ENCODE data around the gene C11orf54. TPM values are rescaled to one million over a fixed set of nuclear protein-coding genes. Genes with fewer than 3 reads are reported as not detected.

The C11orf54 gene
- total and polyA plus RNA-seq, 4 donors = 60.8 to 154 (median 114) TPM

DNA sequence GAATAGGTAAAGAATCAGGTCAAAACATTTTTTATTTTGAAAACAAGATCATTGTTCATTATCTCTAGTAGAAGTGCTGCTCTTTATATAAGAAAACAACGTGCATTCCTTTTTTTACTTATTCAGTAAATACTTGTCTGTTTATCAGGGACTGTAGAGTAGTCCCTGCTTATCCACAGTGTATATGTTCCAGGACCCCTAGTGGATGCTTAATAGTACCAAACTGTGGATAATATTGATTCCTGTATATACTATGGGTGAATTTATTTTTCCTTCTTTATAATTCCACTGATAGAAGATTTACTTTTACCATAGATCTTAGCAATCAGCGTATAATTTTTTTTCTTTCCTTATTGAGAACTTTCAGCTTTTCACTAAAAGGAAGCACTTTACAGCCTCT is 47.4 kb upstream of the C11orf54 start:
- TF ChIP-seq SP1 (IDR thresholded peaks at IDR 0.05) = no peak
- TF ChIP-seq, protein P1, sequence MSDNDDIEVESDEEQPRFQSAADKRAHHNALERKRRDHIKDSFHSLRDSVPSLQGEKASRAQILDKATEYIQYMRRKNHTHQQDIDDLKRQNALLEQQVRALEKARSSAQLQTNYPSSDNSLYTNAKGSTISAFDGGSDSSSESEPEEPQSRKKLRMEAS (IDR thresholded peaks at IDR 0.05) = no peak
- TF ChIP-seq HNF4A (conservative IDR thresholded peaks at IDR 0.05) = no peak
- TF ChIP-seq, protein P2, sequence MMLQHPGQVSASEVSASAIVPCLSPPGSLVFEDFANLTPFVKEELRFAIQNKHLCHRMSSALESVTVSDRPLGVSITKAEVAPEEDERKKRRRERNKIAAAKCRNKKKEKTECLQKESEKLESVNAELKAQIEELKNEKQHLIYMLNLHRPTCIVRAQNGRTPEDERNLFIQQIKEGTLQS (IDR thresholded peaks at IDR 0.05) = no peak
- TF ChIP-seq, protein P3, sequence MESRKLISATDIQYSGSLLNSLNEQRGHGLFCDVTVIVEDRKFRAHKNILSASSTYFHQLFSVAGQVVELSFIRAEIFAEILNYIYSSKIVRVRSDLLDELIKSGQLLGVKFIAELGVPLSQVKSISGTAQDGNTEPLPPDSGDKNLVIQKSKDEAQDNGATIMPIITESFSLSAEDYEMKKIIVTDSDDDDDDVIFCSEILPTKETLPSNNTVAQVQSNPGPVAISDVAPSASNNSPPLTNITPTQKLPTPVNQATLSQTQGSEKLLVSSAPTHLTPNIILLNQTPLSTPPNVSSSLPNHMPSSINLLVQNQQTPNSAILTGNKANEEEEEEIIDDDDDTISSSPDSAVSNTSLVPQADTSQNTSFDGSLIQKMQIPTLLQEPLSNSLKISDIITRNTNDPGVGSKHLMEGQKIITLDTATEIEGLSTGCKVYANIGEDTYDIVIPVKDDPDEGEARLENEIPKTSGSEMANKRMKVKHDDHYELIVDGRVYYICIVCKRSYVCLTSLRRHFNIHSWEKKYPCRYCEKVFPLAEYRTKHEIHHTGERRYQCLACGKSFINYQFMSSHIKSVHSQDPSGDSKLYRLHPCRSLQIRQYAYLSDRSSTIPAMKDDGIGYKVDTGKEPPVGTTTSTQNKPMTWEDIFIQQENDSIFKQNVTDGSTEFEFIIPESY (IDR thresholded peaks at IDR 0.05) = no peak
- TF ChIP-seq RXRA (IDR thresholded peaks at IDR 0.05) = no peak
- TF ChIP-seq RAD21 (IDR thresholded peaks at IDR 0.05) = no peak
- Histone ChIP-seq H3K4me3 (ENCODE audit: low read depth in 1 of 3, low read length in 3 of 3) (no peak overlapping the region), H3K4me1 (ENCODE audit: control insufficient read depth in 4 of 4, insufficient read depth in 4 of 4, low read length in 3 of 4) (no peaks in the 10 kb centered on the region), H3K9me3 (ENCODE audit: control insufficient read depth in 4 of 4, low read length in 3 of 4) (no peaks in the 10 kb centered on the region), H3K27ac (ENCODE audit: low read depth in 1 of 2, low read length in 2 of 2) (no peak overlapping the region), H3K36me3 (ENCODE audit: control insufficient read depth in 4 of 4, insufficient read depth in 3 of 4, low read depth in 1 of 4, low read length in 3 of 4) (peaks cover 8 to 45% (median 41%) of the 10 kb centered on the region in 4 donors), H3K9ac (ENCODE audit: low read depth in 1 of 2, low read length in 2 of 2) (no peak overlapping the region), H3K27me3 (ENCODE audit: control insufficient read depth in 4 of 4, insufficient read depth in 4 of 4, low read length in 3 of 4) (no peaks in the 10 kb centered on the region)
- no peak for DNase-seq (ENCODE audit: low spot score)
- 94% methylated on average over 2 of the region's 2 CpGs for WGBS

DNA sequence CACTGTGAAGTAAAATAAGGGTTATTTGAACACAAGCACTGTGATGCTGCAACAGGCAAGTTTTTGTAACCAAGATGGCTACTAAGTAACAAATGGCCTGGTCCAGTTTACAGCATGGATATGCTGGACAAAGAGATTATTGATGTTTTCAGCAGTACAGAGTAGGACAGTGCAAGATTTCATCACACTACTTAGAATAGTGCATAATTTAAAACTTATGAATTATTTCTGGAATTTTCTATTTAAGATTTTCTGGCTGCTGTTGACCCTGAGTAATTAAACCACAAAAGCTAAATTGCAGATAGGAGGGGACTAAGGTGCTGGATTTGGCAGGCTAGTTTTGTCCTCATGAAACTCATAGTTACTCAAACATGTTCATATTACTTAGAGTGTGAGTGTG is 46.9 kb upstream of the C11orf54 start:
- Histone ChIP-seq H3K9me3 (ENCODE audit: control insufficient read depth in 4 of 4, low read length in 3 of 4) (no peaks in the 10 kb centered on the region), H3K4me1 (ENCODE audit: control insufficient read depth in 4 of 4, insufficient read depth in 4 of 4, low read length in 3 of 4) (no peaks in the 10 kb centered on the region), H3K9ac (ENCODE audit: low read depth in 1 of 2, low read length in 2 of 2) (no peak overlapping the region), H3K36me3 (ENCODE audit: control insufficient read depth in 4 of 4, insufficient read depth in 3 of 4, low read depth in 1 of 4, low read length in 3 of 4) (peaks cover 8 to 49% (median 41%) of the 10 kb centered on the region in 4 donors), H3K4me3 (ENCODE audit: low read depth in 1 of 3, low read length in 3 of 3) (no peak overlapping the region), H3K27me3 (ENCODE audit: control insufficient read depth in 4 of 4, insufficient read depth in 4 of 4, low read length in 3 of 4) (no peaks in the 10 kb centered on the region), H3K27ac (ENCODE audit: low read depth in 1 of 2, low read length in 2 of 2) (no peak overlapping the region)
- no peak for DNase-seq (ENCODE audit: low spot score)
- TF ChIP-seq GABPA (IDR thresholded peaks at IDR 0.05 in 1 of 2, conservative IDR thresholded peaks at IDR 0.05 in 1 of 2) = no peak
- TF ChIP-seq NR2F2 (IDR thresholded peaks at IDR 0.05) = no peak
- TF ChIP-seq EGR1 (IDR thresholded peaks at IDR 0.05; ENCODE audit: low read depth in 2 of 2) = no peak
- TF ChIP-seq HNF4A (conservative IDR thresholded peaks at IDR 0.05) = no peak
- TF ChIP-seq, protein P3 (IDR thresholded peaks at IDR 0.05) = no peak
- TF ChIP-seq YY1 (IDR thresholded peaks at IDR 0.05) = no peak
- TF ChIP-seq RAD21 (IDR thresholded peaks at IDR 0.05) = no peak
- no peak for TF ChIP-seq SP1 (IDR thresholded peaks at IDR 0.05)
- no peak for TF ChIP-seq FOXA2 (IDR thresholded peaks at IDR 0.05)
- no peak for TF ChIP-seq JUND (IDR thresholded peaks at IDR 0.05)
- TF ChIP-seq TAF1 (conservative IDR thresholded peaks at IDR 0.05) = no peak
- TF ChIP-seq RXRA (IDR thresholded peaks at IDR 0.05) = no peak
- TF ChIP-seq, protein P1 (IDR thresholded peaks at IDR 0.05) = no peak

DNA sequence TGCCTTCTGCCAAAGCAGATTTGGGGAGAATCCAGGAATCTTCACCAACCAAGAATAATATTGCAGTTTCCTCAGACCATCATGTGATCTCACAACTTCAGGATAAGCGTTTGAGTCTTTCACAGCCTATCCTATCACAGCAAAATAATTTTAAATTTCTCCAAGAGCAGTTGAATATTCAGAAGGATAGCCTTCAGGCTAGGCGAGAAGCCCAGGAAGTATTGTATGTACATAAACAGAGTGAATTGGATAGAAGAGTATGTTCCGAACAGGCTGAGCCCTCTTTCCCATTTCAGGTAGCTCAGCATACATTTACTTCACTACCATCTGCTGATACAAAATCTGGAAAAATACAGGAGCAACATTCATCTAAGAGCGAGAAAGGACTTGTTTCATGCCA is 43.9 kb upstream of the C11orf54 start:
- no peaks in the 10 kb centered on the region for H3K9me3 ChIP-seq (ENCODE audit: control insufficient read depth in 4 of 4, low read length in 3 of 4)
- no peaks in the 10 kb centered on the region for H3K4me1 ChIP-seq (ENCODE audit: control insufficient read depth in 4 of 4, insufficient read depth in 4 of 4, low read length in 3 of 4)
- TF ChIP-seq RAD21 (IDR thresholded peaks at IDR 0.05) (no peak), FOXA1 (IDR thresholded peaks at IDR 0.05) (no peak), FOXA2 (IDR thresholded peaks at IDR 0.05) (no peak), HNF4G (IDR thresholded peaks at IDR 0.05) (no peak), TAF1 (conservative IDR thresholded peaks at IDR 0.05) (no peak), RXRA (IDR thresholded peaks at IDR 0.05) (no peak), EGR1 (IDR thresholded peaks at IDR 0.05; ENCODE audit: low read depth in 2 of 2) (no peak), SP1 (IDR thresholded peaks at IDR 0.05) (no peak), YY1 (IDR thresholded peaks at IDR 0.05) (no peak), HNF4A (conservative IDR thresholded peaks at IDR 0.05) (no peak), JUND (IDR thresholded peaks at IDR 0.05) (no peak)
- TF ChIP-seq, protein P3 (IDR thresholded peaks at IDR 0.05) = no peak
- TF ChIP-seq, protein P4, sequence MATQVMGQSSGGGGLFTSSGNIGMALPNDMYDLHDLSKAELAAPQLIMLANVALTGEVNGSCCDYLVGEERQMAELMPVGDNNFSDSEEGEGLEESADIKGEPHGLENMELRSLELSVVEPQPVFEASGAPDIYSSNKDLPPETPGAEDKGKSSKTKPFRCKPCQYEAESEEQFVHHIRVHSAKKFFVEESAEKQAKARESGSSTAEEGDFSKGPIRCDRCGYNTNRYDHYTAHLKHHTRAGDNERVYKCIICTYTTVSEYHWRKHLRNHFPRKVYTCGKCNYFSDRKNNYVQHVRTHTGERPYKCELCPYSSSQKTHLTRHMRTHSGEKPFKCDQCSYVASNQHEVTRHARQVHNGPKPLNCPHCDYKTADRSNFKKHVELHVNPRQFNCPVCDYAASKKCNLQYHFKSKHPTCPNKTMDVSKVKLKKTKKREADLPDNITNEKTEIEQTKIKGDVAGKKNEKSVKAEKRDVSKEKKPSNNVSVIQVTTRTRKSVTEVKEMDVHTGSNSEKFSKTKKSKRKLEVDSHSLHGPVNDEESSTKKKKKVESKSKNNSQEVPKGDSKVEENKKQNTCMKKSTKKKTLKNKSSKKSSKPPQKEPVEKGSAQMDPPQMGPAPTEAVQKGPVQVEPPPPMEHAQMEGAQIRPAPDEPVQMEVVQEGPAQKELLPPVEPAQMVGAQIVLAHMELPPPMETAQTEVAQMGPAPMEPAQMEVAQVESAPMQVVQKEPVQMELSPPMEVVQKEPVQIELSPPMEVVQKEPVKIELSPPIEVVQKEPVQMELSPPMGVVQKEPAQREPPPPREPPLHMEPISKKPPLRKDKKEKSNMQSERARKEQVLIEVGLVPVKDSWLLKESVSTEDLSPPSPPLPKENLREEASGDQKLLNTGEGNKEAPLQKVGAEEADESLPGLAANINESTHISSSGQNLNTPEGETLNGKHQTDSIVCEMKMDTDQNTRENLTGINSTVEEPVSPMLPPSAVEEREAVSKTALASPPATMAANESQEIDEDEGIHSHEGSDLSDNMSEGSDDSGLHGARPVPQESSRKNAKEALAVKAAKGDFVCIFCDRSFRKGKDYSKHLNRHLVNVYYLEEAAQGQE (IDR thresholded peaks at IDR 0.05) = no peak
- no peak overlapping the region for H3K9ac ChIP-seq (ENCODE audit: low read depth in 1 of 2, low read length in 2 of 2)
- H3K4me3 ChIP-seq (ENCODE audit: low read depth in 1 of 3, low read length in 3 of 3) = no peak overlapping the region
- 99% methylated on average over 4 of the region's 4 CpGs for whole genome bisulfite sequencing
- no peak overlapping the region for H3K27ac ChIP-seq (ENCODE audit: low read depth in 1 of 2, low read length in 2 of 2)
- peaks cover 8 to 57% (median 39%) of the 10 kb centered on the region in 4 donors for H3K36me3 ChIP-seq (ENCODE audit: control insufficient read depth in 4 of 4, insufficient read depth in 3 of 4, low read depth in 1 of 4, low read length in 3 of 4)
- no peaks in the 10 kb centered on the region for H3K27me3 ChIP-seq (ENCODE audit: control insufficient read depth in 4 of 4, insufficient read depth in 4 of 4, low read length in 3 of 4)
- no peak for DNase-seq (ENCODE audit: low spot score)

Measured in liver (tissue), 9 donors.